HG03558 (cell line): ENCODE data around the gene PARD6A.

Experiments used
- ATAC-seq: cut with Tn5 transposase; IDR thresholded peaks from one replicate; pipeline ENCODE4 v1.9.1; 2021; ENCODE audit warnings: moderate number of reproducible peaks; ENCODE audit not compliant: unreplicated experiment; ENCODE audit errors: extremely low read depth

PARD6A gene, protein sequence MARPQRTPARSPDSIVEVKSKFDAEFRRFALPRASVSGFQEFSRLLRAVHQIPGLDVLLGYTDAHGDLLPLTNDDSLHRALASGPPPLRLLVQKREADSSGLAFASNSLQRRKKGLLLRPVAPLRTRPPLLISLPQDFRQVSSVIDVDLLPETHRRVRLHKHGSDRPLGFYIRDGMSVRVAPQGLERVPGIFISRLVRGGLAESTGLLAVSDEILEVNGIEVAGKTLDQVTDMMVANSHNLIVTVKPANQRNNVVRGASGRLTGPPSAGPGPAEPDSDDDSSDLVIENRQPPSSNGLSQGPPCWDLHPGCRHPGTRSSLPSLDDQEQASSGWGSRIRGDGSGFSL

GRCh38 chr16:67660564-67661028 is at the start of gene PARD6A:
Gene PARD6A, plus strand, starts transcription at chr16:67660960. Its CDS starts 79 bp downstream, at chr16:67661039.
- peak; percentile 48 for ATAC-seq

DNA sequence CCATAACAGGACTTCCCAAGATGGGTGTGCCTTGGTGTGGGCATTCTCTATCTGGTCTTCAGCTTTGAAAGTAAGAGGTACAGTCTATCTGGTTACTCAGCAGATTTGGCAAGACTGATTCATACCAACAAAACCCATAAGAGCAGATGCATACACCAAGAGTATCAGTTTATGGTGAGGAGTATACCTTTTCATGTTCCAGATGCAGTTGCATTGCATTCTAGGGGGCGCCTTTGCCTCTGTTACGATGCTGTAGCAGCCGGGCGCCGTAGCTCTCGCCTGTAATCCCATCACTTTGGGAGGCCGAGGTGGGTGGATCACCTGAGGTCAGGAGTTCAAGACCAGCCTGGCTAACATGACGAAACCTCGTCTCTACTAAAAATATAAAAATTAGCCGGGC is 47.0 kb upstream of the PARD6A start:
- ATAC-seq, result no peak

- no peak for ATAC-seq
Measured at GRCh38 chr16:67628216-67628615, 32.5 kb upstream of the PARD6A start.

DNA sequence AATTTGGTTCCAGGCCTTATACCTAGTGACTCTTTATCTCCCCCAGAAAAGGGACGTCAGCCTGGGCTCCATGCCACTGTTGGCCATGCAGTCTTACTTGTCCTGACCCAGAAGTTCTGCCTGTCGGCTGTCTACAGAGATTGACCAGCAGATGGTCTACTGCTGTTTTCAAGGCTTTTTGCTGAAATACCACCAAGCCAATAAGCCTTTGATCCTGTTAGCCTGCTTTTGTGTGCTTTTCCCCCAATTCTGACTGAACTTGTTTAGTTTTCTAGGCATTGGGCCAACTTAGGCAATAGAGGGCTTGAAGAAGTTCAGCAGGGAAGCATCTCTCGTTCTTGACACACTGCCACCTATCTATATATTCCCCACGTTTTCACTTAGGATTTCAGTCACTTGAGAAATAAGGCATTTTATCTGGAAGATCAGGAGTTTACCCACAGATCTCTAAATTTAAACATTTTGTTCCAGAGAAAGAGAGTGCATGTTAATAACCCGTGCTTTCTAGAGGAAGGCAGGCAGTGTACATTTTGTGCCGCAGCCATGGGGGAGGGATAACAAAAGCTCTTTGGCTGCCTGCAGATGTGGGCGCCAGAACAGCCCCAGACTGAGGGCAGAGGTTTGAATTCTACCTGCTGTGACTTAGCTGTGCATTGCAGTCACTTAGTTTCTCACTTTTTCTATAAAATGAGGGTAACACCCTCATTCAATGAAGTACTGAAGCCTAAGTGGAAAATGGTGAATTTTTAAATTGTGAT is 28.2 kb upstream of the PARD6A start:
- ATAC-seq, result no peak

- no peak for ATAC-seq
Measured at GRCh38 chr16:67636713-67637112, 24.0 kb upstream of the PARD6A start.

DNA sequence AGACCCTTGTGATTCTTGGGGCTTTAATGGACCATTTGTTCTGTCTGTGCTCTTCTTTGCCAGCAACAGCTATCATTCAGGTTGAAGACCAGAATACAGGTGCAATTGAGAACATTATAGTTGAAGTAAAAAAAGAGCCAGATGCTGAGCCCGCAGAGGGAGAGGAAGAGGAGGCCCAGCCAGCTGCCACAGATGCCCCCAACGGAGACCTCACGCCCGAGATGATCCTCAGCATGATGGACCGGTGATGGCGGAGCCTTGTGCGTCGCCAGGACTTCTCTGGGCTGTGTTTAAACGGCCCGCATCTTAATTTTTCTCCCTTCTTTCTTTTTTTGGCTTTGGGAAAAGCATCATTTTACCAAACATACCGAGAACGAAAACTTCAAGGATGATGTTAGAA is 23.1 kb upstream of the PARD6A start:
- ATAC-seq, result no peak

DNA sequence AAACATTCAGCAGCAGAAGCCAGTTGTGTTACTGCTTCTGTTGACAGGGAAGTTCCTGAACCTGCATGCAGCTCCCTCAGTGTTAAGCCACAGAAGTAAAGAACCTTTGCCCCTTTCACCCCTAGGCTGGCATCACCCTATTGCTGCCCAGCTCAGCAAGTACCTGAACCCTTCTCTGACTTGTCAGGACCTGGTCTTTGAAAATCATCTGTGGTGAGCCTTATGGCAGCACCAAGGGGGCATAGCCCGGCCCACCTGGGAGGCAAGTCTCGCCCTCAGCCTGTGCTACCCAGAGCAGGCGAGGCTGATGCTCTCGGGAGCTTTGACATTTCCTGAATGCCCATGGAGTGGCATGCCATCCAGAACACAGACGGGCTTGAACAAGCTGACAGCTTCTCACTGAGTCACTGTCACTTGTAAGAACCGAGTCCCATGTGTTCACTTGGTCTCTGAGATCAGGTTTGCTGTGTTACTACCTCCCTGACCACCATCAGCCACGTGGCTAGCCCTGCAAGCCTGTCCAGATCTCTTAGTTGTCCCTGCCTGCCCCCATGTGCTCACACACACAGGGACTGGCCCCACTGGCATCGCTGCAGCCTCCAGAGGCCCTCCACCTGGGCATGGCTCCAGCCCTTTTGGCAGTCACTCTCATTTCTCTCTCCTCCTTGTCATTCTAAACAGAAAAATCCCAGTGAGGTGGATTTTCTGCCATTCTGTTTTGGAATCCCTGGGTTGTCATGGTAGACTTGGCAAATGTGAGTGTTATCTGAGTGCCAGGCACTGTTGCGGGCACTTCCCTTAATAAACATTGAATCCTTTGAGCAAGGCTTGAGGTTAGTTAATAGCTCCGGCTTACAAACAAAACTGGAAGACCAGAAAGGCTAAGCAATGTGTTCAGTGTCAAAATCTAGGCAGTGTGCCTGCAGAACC is 18.7 kb upstream of the PARD6A start:
- ATAC-seq, result no peak

- no peak for ATAC-seq
Measured at GRCh38 chr16:67644038-67644437, 16.7 kb upstream of the PARD6A start.

DNA sequence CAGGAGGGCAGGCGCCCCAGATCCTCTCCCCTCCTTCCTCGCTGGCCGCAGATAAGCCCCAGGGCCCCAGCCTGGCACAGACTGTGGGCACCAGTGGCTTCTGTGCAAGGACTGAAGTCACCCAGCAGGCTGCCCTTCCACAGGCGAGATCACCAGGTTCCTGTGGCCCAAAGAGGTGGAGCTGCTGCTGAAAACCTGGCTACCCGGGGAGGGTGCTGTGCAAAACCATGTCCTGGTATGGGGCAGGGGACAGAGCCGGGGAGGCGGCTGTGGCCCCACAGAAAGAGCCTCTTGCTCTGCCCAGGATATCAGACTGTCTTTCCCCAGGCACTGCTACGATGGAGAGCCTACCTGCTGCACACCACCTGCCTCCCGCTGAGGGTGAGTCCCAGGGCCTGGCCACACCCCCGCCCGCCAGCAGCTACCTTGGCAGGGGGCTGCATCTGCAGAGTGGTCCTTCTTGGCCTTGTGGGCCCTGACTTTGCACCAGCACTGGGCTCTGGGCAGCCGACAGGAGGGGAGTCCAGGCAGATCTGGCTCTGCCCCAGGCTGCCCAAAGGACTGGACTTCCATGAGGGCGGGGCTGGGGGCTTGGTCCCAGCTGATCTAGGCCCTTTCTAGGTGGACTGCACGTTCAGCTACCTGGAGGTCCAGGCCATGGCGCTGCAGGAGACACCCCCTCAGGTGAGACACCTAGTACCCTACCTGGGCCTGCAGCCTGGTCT is 15.2 kb upstream of the PARD6A start:
- ATAC-seq, result no peak

DNA sequence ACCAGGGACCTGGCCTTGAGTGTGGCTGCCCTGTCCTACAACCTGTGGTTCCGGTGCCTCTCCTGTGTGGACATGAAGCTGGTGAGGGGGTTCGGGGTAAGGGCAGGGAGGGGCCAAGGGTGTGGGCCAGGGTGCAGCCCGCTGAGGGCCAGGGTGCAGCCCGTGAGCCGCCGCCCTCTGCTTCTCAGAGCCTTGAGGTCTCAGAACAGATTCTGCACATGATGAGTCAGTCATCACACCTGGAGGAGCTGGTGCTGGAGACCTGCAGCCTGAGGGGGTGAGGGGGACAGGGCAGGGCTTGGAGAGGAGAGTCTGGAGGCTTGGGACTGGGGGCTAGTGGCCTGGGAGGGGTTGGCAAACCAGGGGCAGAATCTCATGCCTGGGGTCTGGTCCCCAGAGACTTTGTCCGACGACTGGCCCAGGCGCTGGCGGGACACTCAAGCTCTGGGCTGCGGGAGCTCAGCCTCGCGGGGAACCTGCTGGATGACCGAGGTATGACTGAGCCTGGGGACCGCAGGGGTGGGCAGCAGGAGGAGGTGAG is 13.6 kb upstream of the PARD6A start:
- no peak for ATAC-seq

DNA sequence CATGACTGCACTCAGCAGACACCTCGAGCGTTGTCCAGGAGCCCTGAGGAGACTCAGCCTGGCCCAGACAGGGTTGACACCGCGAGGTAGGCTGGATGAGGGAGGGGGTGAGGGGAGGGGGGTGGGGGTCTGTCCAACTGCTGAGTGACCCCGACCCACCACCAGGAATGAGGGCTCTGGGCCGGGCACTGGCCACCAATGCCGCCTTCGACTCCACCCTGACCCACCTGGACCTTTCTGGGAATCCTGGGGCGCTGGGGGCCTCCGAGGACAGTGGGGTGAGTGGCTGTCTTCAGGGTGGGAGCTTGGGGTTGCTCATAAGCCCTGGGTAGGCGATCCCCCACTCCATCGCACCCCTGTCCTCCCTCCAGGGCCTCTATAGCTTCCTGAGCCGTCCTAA is 13.1 kb upstream of the PARD6A start:
- no peak for ATAC-seq

DNA sequence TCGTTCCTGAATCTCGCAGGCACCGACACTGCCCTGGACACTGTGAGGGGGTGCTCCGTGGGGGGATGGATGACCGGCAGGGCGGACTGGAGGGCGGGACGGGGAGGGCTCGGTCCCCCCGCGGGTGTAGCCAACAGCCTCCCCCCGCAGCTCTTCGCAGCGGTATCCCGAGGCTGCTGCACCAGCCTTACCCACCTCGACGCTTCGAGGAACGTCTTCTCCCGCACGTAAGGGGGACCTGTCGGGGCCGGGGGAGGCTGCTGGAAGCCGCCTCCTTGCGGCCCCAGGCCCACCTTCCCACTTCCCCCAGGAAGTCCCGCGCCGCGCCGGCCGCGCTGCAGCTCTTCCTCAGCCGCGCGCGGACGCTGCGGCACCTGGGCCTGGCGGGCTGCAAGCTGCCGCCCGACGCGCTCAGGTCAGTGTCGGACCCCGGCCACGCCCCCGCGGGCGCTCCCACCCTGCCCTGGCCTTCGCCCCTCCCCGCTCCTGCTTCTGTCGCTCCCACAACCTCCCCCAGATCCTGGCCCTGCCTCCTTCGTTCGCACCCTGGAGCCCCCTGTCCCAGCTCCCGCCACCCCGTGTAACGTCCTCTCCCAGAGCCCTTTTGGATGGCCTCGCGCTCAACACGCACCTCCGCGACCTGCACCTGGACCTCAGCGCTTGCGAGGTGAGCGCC is 12.5 kb upstream of the PARD6A start:
- no peak for ATAC-seq

- ATAC-seq, result no peak
Measured at GRCh38 chr16:67648764-67649407, 11.9 kb upstream of the PARD6A start.

DNA sequence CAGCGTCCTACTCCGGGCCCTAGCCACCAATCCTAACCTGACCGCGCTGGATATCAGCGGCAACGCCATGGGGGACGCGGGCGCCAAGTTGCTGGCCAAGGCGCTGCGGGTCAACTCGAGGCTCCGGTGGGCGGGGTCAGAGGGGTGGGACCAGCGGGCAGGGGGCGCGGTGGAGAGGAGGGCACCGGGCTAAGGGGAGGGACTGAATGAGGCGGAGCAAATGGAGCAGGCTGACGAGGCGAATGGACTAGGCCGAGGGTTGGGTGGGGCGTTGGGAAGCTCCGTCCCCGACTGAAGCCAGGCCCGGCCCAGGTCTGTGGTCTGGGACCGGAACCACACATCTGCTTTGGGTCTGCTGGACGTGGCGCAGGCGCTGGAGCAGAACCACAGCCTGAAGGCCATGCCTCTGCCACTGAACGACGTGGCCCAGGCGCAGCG is 11.2 kb upstream of the PARD6A start:
- ATAC-seq, result no peak

GRCh38 chr16:67650023-67650422 is 10.7 kb upstream of the PARD6A start:
- no peak for ATAC-seq

- ATAC-seq, result no peak
Measured at GRCh38 chr16:67651039-67651438, 9.7 kb upstream of the PARD6A start.

GRCh38 chr16:67651847-67652246 is 8.9 kb upstream of the PARD6A start:
- no peak for ATAC-seq

DNA sequence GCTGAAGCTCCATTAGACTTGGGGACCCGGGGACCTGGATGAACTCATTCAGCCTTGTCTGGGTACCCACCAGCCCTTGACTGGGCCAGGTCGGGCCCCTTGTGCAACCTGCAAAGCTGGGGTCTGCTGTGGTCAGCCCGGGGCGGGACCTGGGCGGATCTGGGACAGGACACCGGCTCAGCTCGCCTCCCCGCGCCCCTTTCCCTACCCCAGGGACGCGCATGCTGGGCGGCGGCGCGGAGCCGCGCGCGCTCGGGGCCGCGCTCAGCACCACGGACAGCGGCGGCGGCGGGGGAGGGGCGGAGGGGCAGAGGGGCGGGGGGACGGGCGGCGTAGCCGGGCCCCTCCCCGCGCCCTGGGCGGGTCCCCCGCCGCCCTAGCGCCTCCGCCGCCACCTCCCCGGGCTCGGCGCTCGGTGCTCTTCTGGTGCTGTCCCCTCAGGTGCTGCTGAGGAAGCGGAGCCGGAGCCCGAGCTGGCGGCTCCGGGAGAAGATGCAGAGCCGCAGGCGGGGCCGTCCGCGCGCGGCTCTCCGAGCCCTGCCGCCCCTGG is 8.1 kb upstream of the PARD6A start:
- no peak for ATAC-seq
